HL-60 (cell line): ENCODE results near the gene EPHB2.

Source experiments
- CTCF ChIP-seq: IDR thresholded peaks from one replicate; pipeline ENCODE4 v1.5.1; 2011; ENCODE audit warnings: low read length, control low read depth, inconsistent platforms; ENCODE audit not compliant: insufficient read depth
- POLR2AphosphoS5 ChIP-seq: IDR thresholded peaks from 2 replicates; pipeline ENCODE4 v1.6.1; 2012; ENCODE audit warnings: low read depth

- TF ChIP-seq CTCF, result no peak
- TF ChIP-seq POLR2AphosphoS5, result no peak
Observed at GRCh38 chr1:22747735-22748073, 37.1 kb downstream of the EPHB2 start.
